Colonic mucosa (tissue), 4 donors: ENCODE data around the gene UTP18. TPM values are rescaled to one million over a fixed set of nuclear protein-coding genes. Genes with fewer than 3 reads are reported as not detected.

Source experiments
- DNase-seq: peaks from one replicate; pipeline ENCODE4 v3.0.0-alpha.2; 2020
- H3K27ac ChIP-seq: fragments of 200-600 bp; one replicate; pipeline ENCODE4 v1.8.0; 2021
- H3K27me3 ChIP-seq: fragments of 200-600 bp; one replicate; pipeline ENCODE4 v1.8.0; 2021
- H3K36me3 ChIP-seq: fragments of 200-600 bp; one replicate; pipeline ENCODE4 v1.8.0; 2021
- H3K4me1 ChIP-seq: fragments of 200-600 bp; one replicate; pipeline ENCODE4 v1.8.0; 2021; ENCODE audit warnings: mild to moderate bottlenecking
- H3K4me3 ChIP-seq: fragments of 200-600 bp; one replicate; pipeline ENCODE4 v1.8.0; 2021
- H3K9ac ChIP-seq, 2 donors: one replicate each; pipeline ENCODE4 v1.7.0; 2013; ENCODE audit warnings: control low read depth in 2 of 2, low read depth in 2 of 2, low read length in 2 of 2
- H3K9me3 ChIP-seq: fragments of 200-600 bp; one replicate; pipeline ENCODE4 v1.8.0; 2021
- CTCF ChIP-seq: fragments of 200-600 bp; IDR thresholded peaks from one replicate; pipeline ENCODE4 v1.8.0; 2022; ENCODE audit warnings: antibody characterized with exemption, mild to moderate bottlenecking
- intact Hi-C: fragments of 100-400 bp; cut with DNase I; formaldehyde crosslinking; loops from one replicate; pipeline ENCODE4 v1.14.1; 2022
- total RNA-seq, 2 donors: library from RNA; stranded (reverse); fragmentation: NEBNext Ultra II Directional in 1 of 2; extraction: Animal tissue kit (Norgen Biotek cat#: 25700) in 1 of 2; gene quantifications; one replicate each; pipeline ENCODE4 v1.2.1, GENCODE V29; 2021
- donor health status: healthy.
- donor health status: DM: no; HTN: no; CAD: no.
- donor health status: DM: no; HTN: no; CAD: no.

UTP18 gene
- total RNA-seq, 2 donors from 2014 or later, result 20.0 to 30.9 TPM

GRCh38 chr17:51341457-51341856, 81.1 kb downstream of the UTP18 start:
- Histone ChIP-seq H3K9ac (no peak overlapping the region), H3K36me3 (no peaks in the 10 kb centered on the region), H3K9me3 (no peaks in the 10 kb centered on the region), H3K4me3 (no peak overlapping the region), H3K27ac (no peak overlapping the region), H3K27me3 (no peaks in the 10 kb centered on the region), H3K4me1 (no peaks in the 10 kb centered on the region)
- no peak for DNase-seq
- intact Hi-C loops, result no loop called here
- no peak for TF ChIP-seq CTCF

GRCh38 chr17:51342257-51342656, 81.9 kb downstream of the UTP18 start:
- intact Hi-C loops, result no loop called here
- Histone ChIP-seq H3K4me1 (no peaks in the 10 kb centered on the region), H3K27ac (no peak overlapping the region), H3K36me3 (no peaks in the 10 kb centered on the region), H3K9me3 (no peaks in the 10 kb centered on the region), H3K9ac (no peak overlapping the region), H3K4me3 (no peak overlapping the region), H3K27me3 (no peaks in the 10 kb centered on the region)
- DNase-seq, result no peak
- no peak for TF ChIP-seq CTCF

GRCh38 chr17:51344532-51344931, 84.2 kb downstream of the UTP18 start:
- Histone ChIP-seq H3K9ac (no peak overlapping the region), H3K27ac (no peak overlapping the region), H3K27me3 (no peaks in the 10 kb centered on the region), H3K9me3 (no peaks in the 10 kb centered on the region), H3K36me3 (no peaks in the 10 kb centered on the region), H3K4me3 (no peak overlapping the region), H3K4me1 (no peaks in the 10 kb centered on the region)
- intact Hi-C loops, result no loop called here
- no peak for DNase-seq
- no peak for TF ChIP-seq CTCF

- Histone ChIP-seq H3K9me3 (no peaks in the 10 kb centered on the region), H3K27ac (no peak overlapping the region), H3K9ac (no peak overlapping the region), H3K27me3 (no peaks in the 10 kb centered on the region), H3K4me1 (no peaks in the 10 kb centered on the region), H3K4me3 (no peak overlapping the region), H3K36me3 (no peaks in the 10 kb centered on the region)
- TF ChIP-seq CTCF, result no peak
- DNase-seq, result no peak
- intact Hi-C loops, result no loop called here
Measured at GRCh38 chr17:51346218-51346982, 86.1 kb downstream of the UTP18 start.

Other genes with a start within 250 kb of the UTP18 start
- 10 to 100 TPM; 46.0 to 67.0 TPM for gene SPAG9, start 139.7 kb upstream of the UTP18 start, total RNA-seq
- gene NME1, start 107.0 kb upstream of the UTP18 start, total RNA-seq, result 100 to 1,000 TPM in 1 of 2 donors, 10 to 100 TPM in 1; 37.1 to 168 TPM
- 100 to 1,000 TPM; 428 to 708 TPM for gene NME2, start 94.1 kb upstream of the UTP18 start, total RNA-seq
- 10 to 100 TPM; 11.3 to 14.9 TPM for gene MBTD1, start 497 bp upstream of the UTP18 start, total RNA-seq